ENCODE data around the gene QSOX1.

The QSOX1 gene

GRCh38 chr1:180208264-180208663 is 53.6 kb downstream of the QSOX1 start:
- Mint-ChIP-seq H3K36me3 (ENCODE audit: low read depth) (no peaks in the 10 kb centered on the region), H3K27me3 (ENCODE audit: low read depth) (peaks cover 36% of the 10 kb centered on the region), H3K9me3 (no peaks in the 10 kb centered on the region), H3K4me1 (no peaks in the 10 kb centered on the region), H3K27ac (no peak overlapping the region), H3K4me3 (no peak overlapping the region)
- TF ChIP-seq CTCF (IDR thresholded peaks at IDR 0.05; ENCODE audit: unreplicated experiment in 3 of 3): no peak

- Mint-ChIP-seq H3K27ac (no peak overlapping the region), H3K4me1 (no peaks in the 10 kb centered on the region), H3K9me3 (no peaks in the 10 kb centered on the region), H3K4me3 (no peak overlapping the region), H3K36me3 (ENCODE audit: low read depth) (no peaks in the 10 kb centered on the region), H3K27me3 (ENCODE audit: low read depth) (peaks cover 44% of the 10 kb centered on the region)
- no peak for TF ChIP-seq CTCF (IDR thresholded peaks at IDR 0.05; ENCODE audit: unreplicated experiment in 3 of 3)
These were observed 55.4 kb downstream of the QSOX1 start for GRCh38 chr1:180210008-180210620.

GRCh38 chr1:180211156-180211859 is 56.6 kb downstream of the QSOX1 start:
- H3K4me1 Mint-ChIP-seq: no peaks in the 10 kb centered on the region
- no peaks in the 10 kb centered on the region for H3K36me3 Mint-ChIP-seq (ENCODE audit: low read depth)
- TF ChIP-seq CTCF (IDR thresholded peaks at IDR 0.05; ENCODE audit: unreplicated experiment in 3 of 3): no peak
- H3K4me3 Mint-ChIP-seq: no peak overlapping the region
- H3K27ac Mint-ChIP-seq: no peak overlapping the region
- H3K27me3 Mint-ChIP-seq (ENCODE audit: low read depth): peaks cover 44% of the 10 kb centered on the region
- no peaks in the 10 kb centered on the region for H3K9me3 Mint-ChIP-seq

GRCh38 chr1:180211860-180212229 is 57.2 kb downstream of the QSOX1 start:
- no peaks in the 10 kb centered on the region for H3K36me3 Mint-ChIP-seq (ENCODE audit: low read depth)
- H3K27me3 Mint-ChIP-seq (ENCODE audit: low read depth): peaks cover 40% of the 10 kb centered on the region
- no peak for TF ChIP-seq CTCF (IDR thresholded peaks at IDR 0.05; ENCODE audit: unreplicated experiment in 3 of 3)
- no peaks in the 10 kb centered on the region for H3K9me3 Mint-ChIP-seq
- no peak overlapping the region for H3K4me3 Mint-ChIP-seq
- H3K4me1 Mint-ChIP-seq: no peaks in the 10 kb centered on the region
- no peak overlapping the region for H3K27ac Mint-ChIP-seq

- peaks cover 26% of the 10 kb centered on the region for H3K27me3 Mint-ChIP-seq (ENCODE audit: low read depth)
- TF ChIP-seq CTCF (IDR thresholded peaks at IDR 0.05; ENCODE audit: unreplicated experiment in 3 of 3): no peak
- H3K4me3 Mint-ChIP-seq: no peak overlapping the region
- H3K4me1 Mint-ChIP-seq: no peaks in the 10 kb centered on the region
- no peaks in the 10 kb centered on the region for H3K9me3 Mint-ChIP-seq
- H3K27ac Mint-ChIP-seq: no peak overlapping the region
- H3K36me3 Mint-ChIP-seq (ENCODE audit: low read depth): no peaks in the 10 kb centered on the region
These were observed 58.9 kb downstream of the QSOX1 start for GRCh38 chr1:180213401-180214170.
